ENCODE measurements around the gene DLG1. TPM values are rescaled to one million over a fixed set of nuclear protein-coding genes. Genes with fewer than 3 reads are reported as not detected.

Gene DLG1
- total and polyA plus RNA-seq, 7 experiments from 2014 or later: 27.9 to 96.5 (median 85.9) TPM

GRCh38 chr3:197293605-197294237, 4.7 kb downstream of the DLG1 start:
- Mint-ChIP-seq H3K4me1 (peaks cover 23 to 76% (median 59%) of the 10 kb centered on the region in 7 donors), H3K4me3 (peak overlapping the region in 2 of 10 donors; percentile 1 to 6), H3K9me3 (no peaks in the 10 kb centered on the region), H3K27ac (peak overlapping the region in 1 of 9 donors; percentile 41), H3K36me3 (peaks cover 0 to 28% (median 19%) of the 10 kb centered on the region in 5 donors), H3K27me3 (no peaks in the 10 kb centered on the region)
- no peaks in the 10 kb centered on the region for H3K27me3 ChIP-seq (ENCODE audit: control insufficient read depth in 2 of 2, insufficient read depth in 2 of 2, low read length in 2 of 2)
- peaks cover 5 to 6% of the 10 kb centered on the region in 2 donors for H3K4me1 ChIP-seq (ENCODE audit: control insufficient read depth in 2 of 2, insufficient read depth in 2 of 2, low read length in 2 of 2)
- ChIA-PET CTCF (no interaction called here), POLR2A (no interaction called here)
- no peak overlapping the region for H3K4me3 ChIP-seq (ENCODE audit: low read length)
- ATAC-seq (no peak), DNase-seq (no peak)
- no peaks in the 10 kb centered on the region for H3K9me3 ChIP-seq (ENCODE audit: control insufficient read depth in 2 of 3, low read length in 3 of 3)
- H3K27ac ChIP-seq (ENCODE audit: low read depth, low read length): no peak overlapping the region
- intact Hi-C loops (cut with micrococcal nuclease): loop anchor here (2.0 to 10.0 kb wide), 2 partner anchors 15 to 429 kb away; partner anchors contain the start of gene SENP5 (in 1 of the 2)
- H3K36me3 ChIP-seq (ENCODE audit: control insufficient read depth in 2 of 3, insufficient read depth in 3 of 3, low read length in 3 of 3): peaks cover 0 to 15% (median 0%) of the 10 kb centered on the region in 3 experiments

- H3K9me3 Mint-ChIP-seq: no peaks in the 10 kb centered on the region
- H3K4me3 ChIP-seq (ENCODE audit: low read length): no peak overlapping the region
- intact Hi-C loops (cut with micrococcal nuclease): loop anchor here in 1 of 2 donors (10.0 kb wide), 1 partner anchor 428 kb away; the partner anchor contains the start of gene SENP5
- ATAC-seq (no peak), DNase-seq (no peak)
- H3K4me1 ChIP-seq (ENCODE audit: control insufficient read depth in 2 of 2, insufficient read depth in 2 of 2, low read length in 2 of 2): peaks cover 5% of the 10 kb centered on the region in 2 donors
- no peak overlapping the region for H3K27ac ChIP-seq (ENCODE audit: low read depth, low read length)
- H3K27me3 Mint-ChIP-seq: no peaks in the 10 kb centered on the region
- peaks cover 0 to 30% (median 19%) of the 10 kb centered on the region in 5 donors for H3K36me3 Mint-ChIP-seq
- H3K27ac Mint-ChIP-seq: peak overlapping the region in 2 of 9 donors; percentile 8 to 49
- ChIA-PET CTCF (no interaction called here), POLR2A (no interaction called here)
- peaks cover 21 to 75% (median 61%) of the 10 kb centered on the region in 7 donors for H3K4me1 Mint-ChIP-seq
- H3K4me3 Mint-ChIP-seq: no peak overlapping the region
- no peaks in the 10 kb centered on the region for H3K9me3 ChIP-seq (ENCODE audit: control insufficient read depth in 2 of 3, low read length in 3 of 3)
- H3K36me3 ChIP-seq (ENCODE audit: control insufficient read depth in 2 of 3, insufficient read depth in 3 of 3, low read length in 3 of 3): peaks cover 0 to 11% (median 0%) of the 10 kb centered on the region in 3 experiments
- H3K27me3 ChIP-seq (ENCODE audit: control insufficient read depth in 2 of 2, insufficient read depth in 2 of 2, low read length in 2 of 2): no peaks in the 10 kb centered on the region
These were observed 5.8 kb downstream of the DLG1 start for GRCh38 chr3:197292648-197293047.

DNA sequence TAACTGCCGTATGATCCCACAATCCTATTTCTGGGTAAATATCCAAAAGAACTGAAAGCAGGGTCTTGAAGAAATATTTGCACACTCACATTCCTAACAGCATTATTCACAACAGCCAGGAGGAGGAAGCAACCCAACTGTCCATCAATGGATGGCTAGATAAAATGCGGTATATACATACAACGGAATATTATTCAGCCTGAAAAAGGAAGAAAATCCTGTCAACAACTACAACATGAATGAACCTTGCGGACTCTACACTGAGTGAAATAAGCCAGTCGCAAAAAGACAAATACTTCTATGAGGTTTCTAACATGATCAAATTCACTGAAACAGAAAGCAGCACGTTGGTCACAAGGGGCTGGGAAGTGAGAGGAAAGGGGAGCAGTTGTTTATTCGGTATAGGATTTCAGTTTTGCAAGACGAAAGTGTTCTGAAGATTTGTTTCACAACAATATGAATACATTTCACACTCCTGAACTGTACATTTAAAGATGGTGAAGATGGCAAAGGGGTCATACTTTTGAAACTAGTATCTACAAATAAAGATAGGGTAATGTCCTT, 6.2 kb downstream of the DLG1 start:
- Mint-ChIP-seq H3K36me3 (peaks cover 0 to 30% (median 19%) of the 10 kb centered on the region in 5 donors), H3K4me3 (peak overlapping the region in 1 of 10 donors; percentile 0)
- intact Hi-C loops (cut with micrococcal nuclease): loop anchor here in 1 of 2 donors (10.0 kb wide), 1 partner anchor 427 kb away; the partner anchor contains the start of gene SENP5

GRCh38 chr3:197289726-197290125, 8.7 kb downstream of the DLG1 start:
- POLR2A ChIA-PET: interaction anchor here (0.7 kb wide), 1 partner anchor 8 kb away, joined by 4 read pairs; the partner anchor contains the start of gene DLG1
- intact Hi-C loops (cut with micrococcal nuclease): loop anchor here in 1 of 2 donors (10.0 kb wide), 1 partner anchor 425 kb away; the partner anchor contains the start of gene SENP5
- Histone ChIP-seq H3K36me3 (ENCODE audit: control insufficient read depth in 2 of 3, insufficient read depth in 3 of 3, low read length in 3 of 3) (peaks cover 0 to 17% (median 0%) of the 10 kb centered on the region in 3 experiments), H3K4me3 (ENCODE audit: low read length) (no peak overlapping the region), H3K9me3 (ENCODE audit: control insufficient read depth in 2 of 3, low read length in 3 of 3) (no peaks in the 10 kb centered on the region), H3K27ac (ENCODE audit: low read depth, low read length) (no peak overlapping the region), H3K27me3 (ENCODE audit: control insufficient read depth in 2 of 2, insufficient read depth in 2 of 2, low read length in 2 of 2) (no peaks in the 10 kb centered on the region), H3K4me1 (ENCODE audit: control insufficient read depth in 2 of 2, insufficient read depth in 2 of 2, low read length in 2 of 2) (peaks cover 0 to 5% of the 10 kb centered on the region in 2 donors)
- no peak for ATAC-seq
- CTCF ChIA-PET: no interaction called here
- Mint-ChIP-seq H3K27me3 (no peaks in the 10 kb centered on the region), H3K27ac (peak overlapping the region in 4 of 9 donors; percentile 12 to 39 (median 36)), H3K4me3 (peak overlapping the region in 2 of 10 donors; percentile 11 to 34), H3K9me3 (no peaks in the 10 kb centered on the region), H3K4me1 (peaks cover 13 to 67% (median 58%) of the 10 kb centered on the region in 7 donors), H3K36me3 (peaks cover 0 to 36% (median 31%) of the 10 kb centered on the region in 5 donors)
- DNase-seq: no peak

More for the DNA sequence above, 6.2 kb downstream of the DLG1 start:
- Histone ChIP-seq H3K36me3 (ENCODE audit: control insufficient read depth in 2 of 3, insufficient read depth in 3 of 3, low read length in 3 of 3) (peaks cover 0 to 8% (median 0%) of the 10 kb centered on the region in 3 experiments), H3K9me3 (ENCODE audit: control insufficient read depth in 2 of 3, low read length in 3 of 3) (no peaks in the 10 kb centered on the region), H3K27me3 (ENCODE audit: control insufficient read depth in 2 of 2, insufficient read depth in 2 of 2, low read length in 2 of 2) (no peaks in the 10 kb centered on the region), H3K4me3 (ENCODE audit: low read length) (no peak overlapping the region), H3K4me1 (ENCODE audit: control insufficient read depth in 2 of 2, insufficient read depth in 2 of 2, low read length in 2 of 2) (peaks cover 5% of the 10 kb centered on the region in 2 donors), H3K27ac (ENCODE audit: low read depth, low read length) (no peak overlapping the region)
- CTCF ChIA-PET: no interaction called here
- Mint-ChIP-seq H3K27ac (peak overlapping the region in 3 of 9 donors; percentile 8 to 22 (median 18)), H3K9me3 (no peaks in the 10 kb centered on the region), H3K27me3 (no peaks in the 10 kb centered on the region), H3K4me1 (peaks cover 20 to 74% (median 60%) of the 10 kb centered on the region in 7 donors)
- POLR2A ChIA-PET: no interaction called here
- DNase-seq (no peak), ATAC-seq (no peak)

DNA sequence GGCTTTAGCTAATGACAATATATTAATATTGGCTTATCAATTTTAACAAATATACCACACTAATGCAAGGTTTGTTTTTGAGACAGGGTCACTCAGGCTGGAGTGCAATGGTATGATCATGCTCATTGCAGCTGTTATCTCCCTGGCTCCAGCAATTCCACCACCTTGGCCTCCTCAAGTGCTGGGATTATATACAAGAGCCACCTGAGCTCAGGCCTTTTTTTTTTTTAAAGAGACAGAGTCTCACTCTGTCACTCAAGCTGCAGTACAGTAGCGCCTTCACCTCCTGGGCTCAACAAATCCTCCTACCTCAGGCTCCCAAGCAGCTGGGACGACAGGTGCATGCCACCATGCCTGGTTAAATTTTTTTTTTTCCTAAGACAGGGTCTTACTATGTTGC, 11.7 kb downstream of the DLG1 start:
- intact Hi-C loops (cut with micrococcal nuclease): no loop called here
- CTCF ChIA-PET: interaction anchor here (0.6 kb wide), 1 partner anchor 533 kb away, joined by 3 read pairs; no protein-coding TSS in a partner anchor

GRCh38 chr3:197285557-197285956, 12.9 kb downstream of the DLG1 start:
- POLR2A ChIA-PET: no interaction called here

More for the DNA sequence above, 11.7 kb downstream of the DLG1 start:
- no peaks in the 10 kb centered on the region for H3K9me3 Mint-ChIP-seq
- H3K27me3 Mint-ChIP-seq: no peaks in the 10 kb centered on the region
- peaks cover 16 to 55% (median 49%) of the 10 kb centered on the region in 7 donors for H3K4me1 Mint-ChIP-seq
- DNase-seq (no peak), ATAC-seq (no peak)
- Histone ChIP-seq H3K4me1 (ENCODE audit: control insufficient read depth in 2 of 2, insufficient read depth in 2 of 2, low read length in 2 of 2) (no peaks in the 10 kb centered on the region), H3K27ac (ENCODE audit: low read depth, low read length) (no peak overlapping the region), H3K36me3 (ENCODE audit: control insufficient read depth in 2 of 3, insufficient read depth in 3 of 3, low read length in 3 of 3) (peaks cover 0 to 12% (median 0%) of the 10 kb centered on the region in 3 experiments), H3K27me3 (ENCODE audit: control insufficient read depth in 2 of 2, insufficient read depth in 2 of 2, low read length in 2 of 2) (no peaks in the 10 kb centered on the region), H3K9me3 (ENCODE audit: control insufficient read depth in 2 of 3, low read length in 3 of 3) (no peaks in the 10 kb centered on the region), H3K4me3 (ENCODE audit: low read length) (no peak overlapping the region)
- POLR2A ChIA-PET: no interaction called here
- H3K4me3 Mint-ChIP-seq: no peak overlapping the region
- H3K36me3 Mint-ChIP-seq: peaks cover 0 to 43% (median 27%) of the 10 kb centered on the region in 5 donors
- H3K27ac Mint-ChIP-seq: no peak overlapping the region

More at GRCh38 chr3:197285557-197285956, 12.9 kb downstream of the DLG1 start:
- Mint-ChIP-seq H3K36me3 (peaks cover 0 to 43% (median 21%) of the 10 kb centered on the region in 5 donors), H3K4me1 (peaks cover 13 to 47% (median 40%) of the 10 kb centered on the region in 7 donors), H3K27ac (no peak overlapping the region), H3K27me3 (no peaks in the 10 kb centered on the region), H3K4me3 (peak overlapping the region in 2 of 10 donors; percentile 30 to 46), H3K9me3 (no peaks in the 10 kb centered on the region)
- Histone ChIP-seq H3K9me3 (ENCODE audit: control insufficient read depth in 2 of 3, low read length in 3 of 3) (no peaks in the 10 kb centered on the region), H3K27ac (ENCODE audit: low read depth, low read length) (no peak overlapping the region), H3K4me3 (ENCODE audit: low read length) (no peak overlapping the region), H3K4me1 (ENCODE audit: control insufficient read depth in 2 of 2, insufficient read depth in 2 of 2, low read length in 2 of 2) (no peaks in the 10 kb centered on the region), H3K36me3 (ENCODE audit: control insufficient read depth in 2 of 3, insufficient read depth in 3 of 3, low read length in 3 of 3) (peaks cover 0 to 9% (median 5%) of the 10 kb centered on the region in 3 experiments), H3K27me3 (ENCODE audit: control insufficient read depth in 2 of 2, insufficient read depth in 2 of 2, low read length in 2 of 2) (no peaks in the 10 kb centered on the region)
- no peak for ATAC-seq
- intact Hi-C loops (cut with micrococcal nuclease): no loop called here
- DNase-seq: no peak
- CTCF ChIA-PET: interaction anchor here (0.6 to 0.7 kb wide), 2 partner anchors 19 to 89 kb away, joined by 3 read pairs; no protein-coding TSS in a partner anchor

Measured in naive thymus-derived CD4-positive, alpha-beta T cell (primary cell).